GM10248 (cell line): ENCODE measurements around the gene SRSF9.

Source experiments
- CTCF ChIA-PET: fragments of 300-600 bp; sonication (Branson Sonifier 250); formaldehyde crosslinking; extraction: SDS; loops from one replicate; lab custom pipeline; 2021; ENCODE audit warnings: antibody characterized with exemption; lab: Yijun Ruan, JAX
- POLR2A ChIA-PET: fragments of 350-650 bp; sonication (Branson Sonifier 250); formaldehyde crosslinking; extraction: SDS; loops from one replicate; lab custom pipeline; 2020; ENCODE audit warnings: antibody characterized with exemption; lab: Yijun Ruan, JAX
- DNase-seq: peaks from one replicate; pipeline ENCODE4 v3.0.0; 2012; ENCODE audit errors: extremely low spot score
- TF ChIP-seq, protein P1 (sequence below): IDR thresholded peaks from 2 replicates; pipeline ENCODE4 v1.5.1; 2012; ENCODE audit warnings: mild to moderate bottlenecking, low read depth; ENCODE audit errors: extremely low read depth, missing control alignments, control extremely low read depth

Gene SRSF9

GRCh38 chr12:120485961-120486881 is 16.7 kb upstream of the SRSF9 start:
- CTCF ChIA-PET: interaction anchor here (0.8 to 3.5 kb wide), 3 partner anchors 11 to 14 kb away, joined by 4 to 11 read pairs (median 4); no protein-coding TSS in a partner anchor
- POLR2A ChIA-PET: no interaction called here
- TF ChIP-seq, protein P1, sequence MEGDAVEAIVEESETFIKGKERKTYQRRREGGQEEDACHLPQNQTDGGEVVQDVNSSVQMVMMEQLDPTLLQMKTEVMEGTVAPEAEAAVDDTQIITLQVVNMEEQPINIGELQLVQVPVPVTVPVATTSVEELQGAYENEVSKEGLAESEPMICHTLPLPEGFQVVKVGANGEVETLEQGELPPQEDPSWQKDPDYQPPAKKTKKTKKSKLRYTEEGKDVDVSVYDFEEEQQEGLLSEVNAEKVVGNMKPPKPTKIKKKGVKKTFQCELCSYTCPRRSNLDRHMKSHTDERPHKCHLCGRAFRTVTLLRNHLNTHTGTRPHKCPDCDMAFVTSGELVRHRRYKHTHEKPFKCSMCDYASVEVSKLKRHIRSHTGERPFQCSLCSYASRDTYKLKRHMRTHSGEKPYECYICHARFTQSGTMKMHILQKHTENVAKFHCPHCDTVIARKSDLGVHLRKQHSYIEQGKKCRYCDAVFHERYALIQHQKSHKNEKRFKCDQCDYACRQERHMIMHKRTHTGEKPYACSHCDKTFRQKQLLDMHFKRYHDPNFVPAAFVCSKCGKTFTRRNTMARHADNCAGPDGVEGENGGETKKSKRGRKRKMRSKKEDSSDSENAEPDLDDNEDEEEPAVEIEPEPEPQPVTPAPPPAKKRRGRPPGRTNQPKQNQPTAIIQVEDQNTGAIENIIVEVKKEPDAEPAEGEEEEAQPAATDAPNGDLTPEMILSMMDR: no peak
- no peak for DNase-seq

DNA sequence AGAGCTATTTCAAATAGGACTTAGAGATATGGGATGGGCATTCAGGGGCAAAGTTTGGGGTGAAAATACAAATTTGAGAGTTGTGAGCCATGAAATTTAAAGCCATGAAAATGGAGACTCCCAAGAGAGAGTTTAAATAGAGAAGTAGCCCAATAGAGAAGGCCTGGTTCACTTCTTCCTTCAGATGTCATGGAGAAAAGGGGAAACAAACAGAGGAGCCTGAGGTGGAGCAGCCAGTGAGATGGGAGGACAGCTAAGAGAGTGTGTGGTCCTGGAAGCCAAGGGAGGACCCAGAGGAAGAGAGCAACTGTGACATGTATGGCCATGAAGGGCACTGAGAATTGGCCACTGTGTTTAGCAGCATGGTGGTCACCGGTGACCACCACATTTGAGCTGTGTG is 14.1 kb upstream of the SRSF9 start:
- ChIA-PET CTCF (interaction anchor here (1.0 to 1.7 kb wide), 6 partner anchors 8 to 43 kb away, joined by 3 to 9 read pairs (median 4); partner anchors contain the start of gene SRSF9), POLR2A (interaction anchor here (0.6 kb wide), 1 partner anchor 192 kb away, joined by 8 read pairs; the partner anchor contains the start of gene RNU4-2)
- TF ChIP-seq, protein P1: no peak
- no peak for DNase-seq

- CTCF ChIA-PET: interaction anchor here (4.5 kb wide), 1 partner anchor 12 kb away, joined by 30 read pairs; the partner anchor contains the start of gene SRSF9
- POLR2A ChIA-PET: interaction anchor here (0.7 kb wide), 1 partner anchor 16 kb away, joined by 3 read pairs; no protein-coding TSS in a partner anchor
- TF ChIP-seq, protein P1: no peak
- DNase-seq: no peak
Measured at GRCh38 chr12:120481022-120481767, 11.6 kb upstream of the SRSF9 start.

- ChIA-PET POLR2A (no interaction called here), CTCF (interaction anchor here (1.3 to 4.5 kb wide), 3 partner anchors 9 to 11 kb away, joined by 3 to 30 read pairs (median 6); partner anchors contain the start of gene SRSF9)
- DNase-seq: no peak
- TF ChIP-seq, protein P1: no peak
Measured at GRCh38 chr12:120480211-120480610, 10.7 kb upstream of the SRSF9 start.

DNA sequence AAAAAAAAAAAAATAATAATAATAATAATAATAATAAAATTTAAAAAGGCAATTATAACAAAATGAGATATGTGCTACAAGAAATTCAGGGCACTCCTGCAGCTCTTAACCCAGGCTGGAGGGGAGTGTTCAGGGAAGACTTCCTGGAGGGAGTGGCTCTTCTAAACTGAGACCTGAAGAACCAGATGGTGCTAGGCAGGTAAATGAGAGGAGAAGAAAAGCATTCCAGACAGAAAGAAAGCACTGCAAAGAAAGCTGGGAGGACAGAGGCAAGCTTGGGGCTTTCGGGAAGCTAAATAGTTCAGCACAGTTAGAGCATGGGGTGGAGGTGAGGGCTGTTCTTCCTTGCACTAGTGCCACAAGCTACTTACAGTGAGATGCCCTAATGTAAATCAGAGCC is 9.9 kb upstream of the SRSF9 start:
- POLR2A ChIA-PET: no interaction called here
- no peak for DNase-seq
- TF ChIP-seq, protein P1: no peak
- CTCF ChIA-PET: interaction anchor here (1.3 to 4.5 kb wide), 3 partner anchors 10 to 12 kb away, joined by 3 to 30 read pairs (median 6); partner anchors contain the start of gene SRSF9

DNA sequence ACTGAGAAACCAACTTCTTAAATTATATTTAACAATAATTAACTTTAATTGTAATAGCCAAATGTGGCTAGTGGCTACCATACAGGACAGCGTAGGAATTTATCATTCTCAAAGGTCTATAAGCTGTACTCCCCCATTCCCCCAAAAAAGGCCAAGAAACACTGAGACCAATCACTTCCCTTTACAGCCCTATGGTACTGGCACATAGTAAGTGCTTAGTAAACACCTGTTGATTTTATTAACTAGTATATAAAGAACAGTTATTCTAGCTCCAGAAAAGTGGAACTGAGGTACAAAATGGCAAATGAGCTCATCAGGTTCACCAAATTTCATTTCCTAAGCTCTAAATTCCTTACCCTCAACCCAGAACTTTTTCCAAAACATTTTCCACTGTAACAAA is 6.1 kb upstream of the SRSF9 start:
- CTCF ChIA-PET: interaction anchor here (0.9 to 2.8 kb wide), 6 partner anchors 10 to 107 kb away, joined by 3 to 10 read pairs (median 5); no protein-coding TSS in a partner anchor
- POLR2A ChIA-PET: no interaction called here
- no peak for DNase-seq
- TF ChIP-seq, protein P1: no peak
